Measurements from ENCODE around the gene DPYD.

DNA sequence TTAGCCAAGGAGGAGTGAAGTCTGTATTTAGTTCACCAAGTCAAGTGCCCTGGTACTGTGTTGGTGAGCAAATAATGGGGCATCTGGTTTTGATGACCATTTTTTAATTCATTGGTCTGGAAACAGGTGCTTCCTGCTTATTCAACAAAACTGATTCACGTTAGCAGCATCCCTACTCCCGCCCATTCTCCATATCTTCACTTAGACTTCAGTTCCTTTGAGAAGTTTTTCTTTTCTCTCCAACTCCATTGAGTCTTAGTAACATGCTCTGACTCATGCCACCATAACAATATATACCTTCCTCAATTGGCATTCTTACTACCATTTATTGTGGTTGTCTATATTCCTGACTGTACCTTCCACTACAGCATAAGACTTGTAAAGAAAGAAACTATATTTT is 468.9 kb downstream of the DPYD start:
- TF ChIP-seq, protein P1, sequence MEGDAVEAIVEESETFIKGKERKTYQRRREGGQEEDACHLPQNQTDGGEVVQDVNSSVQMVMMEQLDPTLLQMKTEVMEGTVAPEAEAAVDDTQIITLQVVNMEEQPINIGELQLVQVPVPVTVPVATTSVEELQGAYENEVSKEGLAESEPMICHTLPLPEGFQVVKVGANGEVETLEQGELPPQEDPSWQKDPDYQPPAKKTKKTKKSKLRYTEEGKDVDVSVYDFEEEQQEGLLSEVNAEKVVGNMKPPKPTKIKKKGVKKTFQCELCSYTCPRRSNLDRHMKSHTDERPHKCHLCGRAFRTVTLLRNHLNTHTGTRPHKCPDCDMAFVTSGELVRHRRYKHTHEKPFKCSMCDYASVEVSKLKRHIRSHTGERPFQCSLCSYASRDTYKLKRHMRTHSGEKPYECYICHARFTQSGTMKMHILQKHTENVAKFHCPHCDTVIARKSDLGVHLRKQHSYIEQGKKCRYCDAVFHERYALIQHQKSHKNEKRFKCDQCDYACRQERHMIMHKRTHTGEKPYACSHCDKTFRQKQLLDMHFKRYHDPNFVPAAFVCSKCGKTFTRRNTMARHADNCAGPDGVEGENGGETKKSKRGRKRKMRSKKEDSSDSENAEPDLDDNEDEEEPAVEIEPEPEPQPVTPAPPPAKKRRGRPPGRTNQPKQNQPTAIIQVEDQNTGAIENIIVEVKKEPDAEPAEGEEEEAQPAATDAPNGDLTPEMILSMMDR (conservative IDR thresholded peaks at IDR 0.05 in 1 of 2, IDR thresholded peaks at IDR 0.05 in 1 of 2; ENCODE audit: extremely low read depth in 1 of 2, insufficient read depth in 1 of 2, low read depth in 1 of 2, low read length in 2 of 2) = no peak
- no peak for TF ChIP-seq EZH2 (IDR thresholded peaks at IDR 0.05; ENCODE audit: borderline replicate concordance, low read length)

Measured in mammary epithelial cell (primary cell).